HCT116 (cell line): ENCODE data around the gene BEGAIN.

Experiments
- CEBPB ChIP-seq: IDR thresholded peaks from 2 replicates; pipeline ENCODE4 v1.6.1; 2012; ENCODE audit warnings: low read depth
- EZH2 ChIP-seq: fragments of 200-600 bp; sonication (generic); IDR thresholded peaks from 2 replicates; pipeline ENCODE4 v1.6.1; 2017; ENCODE audit warnings: antibody characterized with exemption, mixed run types
- EZH2phosphoT487 ChIP-seq: fragments of 200-600 bp; IDR thresholded peaks from 2 replicates; pipeline ENCODE4 v1.6.1; 2018; ENCODE audit warnings: antibody characterized with exemption, borderline replicate concordance
- MAX ChIP-seq: IDR thresholded peaks from 2 replicates; pipeline ENCODE4 v1.6.1; 2012
- POLR2A ChIP-seq: IDR thresholded peaks from 2 replicates; pipeline ENCODE4 v1.7.0; 2011; ENCODE audit warnings: borderline replicate concordance; ENCODE audit not compliant: insufficient read depth, insufficient read length; ENCODE audit errors: extremely low read depth
- POLR2AphosphoS5 ChIP-seq: IDR thresholded peaks from 2 replicates; pipeline ENCODE4 v1.6.1; 2011; ENCODE audit warnings: mild to moderate bottlenecking, low read depth, low read length, moderate library complexity
- RAD21 ChIP-seq: IDR thresholded peaks from 2 replicates; pipeline ENCODE4 v1.6.1; 2012; ENCODE audit warnings: low read depth, mild to moderate bottlenecking
- SIN3A ChIP-seq: IDR thresholded peaks from 2 replicates; pipeline ENCODE4 v1.6.1; 2012; ENCODE audit warnings: low read depth
- TCF7L2 ChIP-seq: IDR thresholded peaks from 2 replicates; pipeline ENCODE4 v1.7.0; 2011; ENCODE audit warnings: borderline replicate concordance, inconsistent platforms; ENCODE audit not compliant: insufficient read depth, insufficient read length; ENCODE audit errors: extremely low read depth
- YY1 ChIP-seq: IDR thresholded peaks from 2 replicates; pipeline ENCODE4 v1.6.1; 2011; ENCODE audit warnings: low read length, low read depth, moderate library complexity, mild to moderate bottlenecking; ENCODE audit not compliant: insufficient replicate concordance; ENCODE audit errors: extremely low read depth
- ZBTB33 ChIP-seq: IDR thresholded peaks from 2 replicates; pipeline ENCODE4 v1.6.1; 2011; ENCODE audit warnings: mild to moderate bottlenecking, low read length, moderate library complexity; ENCODE audit not compliant: insufficient replicate concordance; ENCODE audit errors: extremely low read depth
- ZNF274 ChIP-seq: fragments of 200-500 bp; sonication (Bioruptor generic); IDR thresholded peaks from 2 replicates; pipeline ENCODE4 v1.6.1; 2014; ENCODE audit warnings: mild to moderate bottlenecking, low read depth, low read length, inconsistent platforms
- TF ChIP-seq, protein P1 (sequence below), 3 experiments: fragments of 200-600 bp in 1 of 3; sonication (generic) in 1 of 3; IDR thresholded peaks in 2 of 3; conservative IDR thresholded peaks in 1 of 3; 2 replicates each; pipeline ENCODE4 v1.5.1; 2012 to 2017; ENCODE audit warnings: low read depth in 2 of 3, low read length in 2 of 3, antibody characterized with exemption in 1 of 3, borderline replicate concordance in 1 of 3, control low read depth in 1 of 3, mild to moderate bottlenecking in 1 of 3, mixed read lengths in 1 of 3, mixed run types in 1 of 3, moderate library complexity in 1 of 3; ENCODE audit not compliant: insufficient read depth in 1 of 3
- TF ChIP-seq, protein P2 (sequence below): IDR thresholded peaks from 2 replicates; pipeline ENCODE4 v1.6.1; 2012

GRCh38 chr14:100529561-100530031 is 57.6 kb downstream of the BEGAIN start:
- TF ChIP-seq, protein P1, sequence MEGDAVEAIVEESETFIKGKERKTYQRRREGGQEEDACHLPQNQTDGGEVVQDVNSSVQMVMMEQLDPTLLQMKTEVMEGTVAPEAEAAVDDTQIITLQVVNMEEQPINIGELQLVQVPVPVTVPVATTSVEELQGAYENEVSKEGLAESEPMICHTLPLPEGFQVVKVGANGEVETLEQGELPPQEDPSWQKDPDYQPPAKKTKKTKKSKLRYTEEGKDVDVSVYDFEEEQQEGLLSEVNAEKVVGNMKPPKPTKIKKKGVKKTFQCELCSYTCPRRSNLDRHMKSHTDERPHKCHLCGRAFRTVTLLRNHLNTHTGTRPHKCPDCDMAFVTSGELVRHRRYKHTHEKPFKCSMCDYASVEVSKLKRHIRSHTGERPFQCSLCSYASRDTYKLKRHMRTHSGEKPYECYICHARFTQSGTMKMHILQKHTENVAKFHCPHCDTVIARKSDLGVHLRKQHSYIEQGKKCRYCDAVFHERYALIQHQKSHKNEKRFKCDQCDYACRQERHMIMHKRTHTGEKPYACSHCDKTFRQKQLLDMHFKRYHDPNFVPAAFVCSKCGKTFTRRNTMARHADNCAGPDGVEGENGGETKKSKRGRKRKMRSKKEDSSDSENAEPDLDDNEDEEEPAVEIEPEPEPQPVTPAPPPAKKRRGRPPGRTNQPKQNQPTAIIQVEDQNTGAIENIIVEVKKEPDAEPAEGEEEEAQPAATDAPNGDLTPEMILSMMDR (IDR thresholded peaks at IDR 0.05 in 2 of 3, conservative IDR thresholded peaks at IDR 0.05 in 1 of 3; ENCODE audit: borderline replicate concordance in 1 of 3, insufficient read depth in 1 of 3, low read depth in 2 of 3, low read length in 2 of 3): no peak
- TF ChIP-seq POLR2A: no peak
- TF ChIP-seq, protein P2, sequence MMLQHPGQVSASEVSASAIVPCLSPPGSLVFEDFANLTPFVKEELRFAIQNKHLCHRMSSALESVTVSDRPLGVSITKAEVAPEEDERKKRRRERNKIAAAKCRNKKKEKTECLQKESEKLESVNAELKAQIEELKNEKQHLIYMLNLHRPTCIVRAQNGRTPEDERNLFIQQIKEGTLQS: no peak
- no peak for TF ChIP-seq TCF7L2
- TF ChIP-seq EZH2: no peak
- no peak for TF ChIP-seq ZBTB33
- TF ChIP-seq YY1: no peak
- TF ChIP-seq EZH2phosphoT487: no peak
- no peak for TF ChIP-seq MAX
- no peak for TF ChIP-seq RAD21
- no peak for TF ChIP-seq POLR2AphosphoS5
- no peak for TF ChIP-seq CEBPB
- TF ChIP-seq ZNF274: no peak
- no peak for TF ChIP-seq SIN3A
